Neural cell (in vitro differentiated cells): ENCODE measurements around the gene PRR33.

ENCODE experiments used
- CTCF ChIP-seq: fragments of 450-650 bp; IDR thresholded peaks from 2 replicates; pipeline ENCODE4 v1.5.1; 2014; ENCODE audit warnings: antibody characterized with exemption, mild to moderate bottlenecking, moderate library complexity; ENCODE audit not compliant: poor library complexity, severe bottlenecking
- EP300 ChIP-seq: fragments of 450-650 bp; conservative IDR thresholded peaks from 2 replicates; pipeline ENCODE4 v1.6.1; 2014; ENCODE audit warnings: antibody characterized with exemption, mild to moderate bottlenecking, moderate library complexity; ENCODE audit not compliant: poor library complexity, severe bottlenecking
- EZH2 ChIP-seq: fragments of 200-600, 300-800 bp; shearing (Covaris generic), sonication (generic); IDR thresholded peaks from 2 replicates; pipeline ENCODE4 v1.6.1; 2014; ENCODE audit warnings: antibody characterized with exemption, low read length, borderline replicate concordance, mild to moderate bottlenecking; ENCODE audit not compliant: insufficient read depth, poor library complexity, severe bottlenecking
- MXI1 ChIP-seq: fragments of 450-650 bp; conservative IDR thresholded peaks from 2 replicates; pipeline ENCODE4 v1.6.1; 2014; ENCODE audit warnings: antibody characterized with exemption, mild to moderate bottlenecking; ENCODE audit not compliant: poor library complexity, severe bottlenecking
- POLR2AphosphoS5 ChIP-seq: IDR thresholded peaks from 2 replicates; pipeline ENCODE4 v1.6.1; 2012
- TF ChIP-seq, protein P1 (sequence below): IDR thresholded peaks from 2 replicates; pipeline ENCODE4 v1.6.1; 2012; ENCODE audit warnings: borderline replicate concordance

DNA sequence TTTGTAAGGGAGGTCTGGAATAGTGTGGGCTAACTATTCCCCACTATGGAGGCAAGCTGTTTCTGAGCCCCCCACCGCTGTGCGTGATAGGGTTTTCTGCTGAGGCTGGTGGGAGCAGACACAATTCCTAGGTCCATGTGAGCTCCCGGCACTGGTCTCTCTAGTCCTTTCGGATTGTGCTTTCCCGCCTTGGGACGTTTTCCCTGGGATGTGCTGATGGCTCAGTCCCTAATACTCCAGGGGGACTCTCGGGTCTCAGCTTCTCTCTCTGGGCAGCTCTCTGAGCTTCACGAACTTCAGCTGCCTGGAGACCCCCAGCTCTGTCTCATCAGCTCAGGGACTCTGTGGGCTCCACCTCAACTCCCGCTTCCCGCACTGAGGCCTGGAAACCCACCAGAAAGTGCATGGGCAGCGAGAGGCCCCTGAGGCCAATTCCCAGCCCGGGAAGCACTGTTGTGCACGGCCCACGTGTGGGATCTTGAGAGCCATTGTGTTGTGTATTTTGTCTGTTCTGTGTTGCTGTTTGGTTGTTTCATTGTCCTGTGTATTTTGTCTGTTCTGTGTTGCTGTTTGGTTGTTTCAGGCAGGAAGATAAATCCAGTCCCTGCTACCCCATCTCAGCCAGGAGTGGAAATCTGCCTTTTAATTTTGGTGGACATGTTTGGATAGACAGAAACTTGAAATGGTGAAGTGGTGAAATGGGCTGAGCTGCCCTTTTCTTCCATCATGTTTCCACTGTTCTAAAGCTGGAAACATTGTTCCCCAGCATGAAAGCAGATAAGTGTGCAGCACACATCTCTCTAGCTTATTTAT, 15.1 kb upstream of the PRR33 start:
- TF ChIP-seq CTCF (no peak), EZH2 (no peak), POLR2AphosphoS5 (no peak), EP300 (no peak), MXI1 (no peak)
- TF ChIP-seq, protein P1, sequence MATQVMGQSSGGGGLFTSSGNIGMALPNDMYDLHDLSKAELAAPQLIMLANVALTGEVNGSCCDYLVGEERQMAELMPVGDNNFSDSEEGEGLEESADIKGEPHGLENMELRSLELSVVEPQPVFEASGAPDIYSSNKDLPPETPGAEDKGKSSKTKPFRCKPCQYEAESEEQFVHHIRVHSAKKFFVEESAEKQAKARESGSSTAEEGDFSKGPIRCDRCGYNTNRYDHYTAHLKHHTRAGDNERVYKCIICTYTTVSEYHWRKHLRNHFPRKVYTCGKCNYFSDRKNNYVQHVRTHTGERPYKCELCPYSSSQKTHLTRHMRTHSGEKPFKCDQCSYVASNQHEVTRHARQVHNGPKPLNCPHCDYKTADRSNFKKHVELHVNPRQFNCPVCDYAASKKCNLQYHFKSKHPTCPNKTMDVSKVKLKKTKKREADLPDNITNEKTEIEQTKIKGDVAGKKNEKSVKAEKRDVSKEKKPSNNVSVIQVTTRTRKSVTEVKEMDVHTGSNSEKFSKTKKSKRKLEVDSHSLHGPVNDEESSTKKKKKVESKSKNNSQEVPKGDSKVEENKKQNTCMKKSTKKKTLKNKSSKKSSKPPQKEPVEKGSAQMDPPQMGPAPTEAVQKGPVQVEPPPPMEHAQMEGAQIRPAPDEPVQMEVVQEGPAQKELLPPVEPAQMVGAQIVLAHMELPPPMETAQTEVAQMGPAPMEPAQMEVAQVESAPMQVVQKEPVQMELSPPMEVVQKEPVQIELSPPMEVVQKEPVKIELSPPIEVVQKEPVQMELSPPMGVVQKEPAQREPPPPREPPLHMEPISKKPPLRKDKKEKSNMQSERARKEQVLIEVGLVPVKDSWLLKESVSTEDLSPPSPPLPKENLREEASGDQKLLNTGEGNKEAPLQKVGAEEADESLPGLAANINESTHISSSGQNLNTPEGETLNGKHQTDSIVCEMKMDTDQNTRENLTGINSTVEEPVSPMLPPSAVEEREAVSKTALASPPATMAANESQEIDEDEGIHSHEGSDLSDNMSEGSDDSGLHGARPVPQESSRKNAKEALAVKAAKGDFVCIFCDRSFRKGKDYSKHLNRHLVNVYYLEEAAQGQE: no peak
